ENCODE measurements around the gene LPP. TPM values are rescaled to one million over a fixed set of nuclear protein-coding genes. Genes with fewer than 3 reads are reported as not detected.

LPP gene
- total RNA-seq, 1 donor from 2014 or later, result 23.1 TPM

GRCh38 chr3:188215129-188215528 is 61.2 kb downstream of the LPP start:
- Mint-ChIP-seq H3K36me3 (ENCODE audit: unreplicated experiment) (no peaks in the 10 kb centered on the region), H3K27ac (ENCODE audit: unreplicated experiment) (no peak overlapping the region), H3K4me1 (ENCODE audit: low read depth, unreplicated experiment) (peaks cover 9% of the 10 kb centered on the region), H3K27me3 (ENCODE audit: unreplicated experiment) (peaks cover 5% of the 10 kb centered on the region), H3K4me3 (ENCODE audit: unreplicated experiment) (no peak overlapping the region), H3K9me3 (ENCODE audit: unreplicated experiment) (peaks cover 7% of the 10 kb centered on the region)
- TF ChIP-seq, protein P1, sequence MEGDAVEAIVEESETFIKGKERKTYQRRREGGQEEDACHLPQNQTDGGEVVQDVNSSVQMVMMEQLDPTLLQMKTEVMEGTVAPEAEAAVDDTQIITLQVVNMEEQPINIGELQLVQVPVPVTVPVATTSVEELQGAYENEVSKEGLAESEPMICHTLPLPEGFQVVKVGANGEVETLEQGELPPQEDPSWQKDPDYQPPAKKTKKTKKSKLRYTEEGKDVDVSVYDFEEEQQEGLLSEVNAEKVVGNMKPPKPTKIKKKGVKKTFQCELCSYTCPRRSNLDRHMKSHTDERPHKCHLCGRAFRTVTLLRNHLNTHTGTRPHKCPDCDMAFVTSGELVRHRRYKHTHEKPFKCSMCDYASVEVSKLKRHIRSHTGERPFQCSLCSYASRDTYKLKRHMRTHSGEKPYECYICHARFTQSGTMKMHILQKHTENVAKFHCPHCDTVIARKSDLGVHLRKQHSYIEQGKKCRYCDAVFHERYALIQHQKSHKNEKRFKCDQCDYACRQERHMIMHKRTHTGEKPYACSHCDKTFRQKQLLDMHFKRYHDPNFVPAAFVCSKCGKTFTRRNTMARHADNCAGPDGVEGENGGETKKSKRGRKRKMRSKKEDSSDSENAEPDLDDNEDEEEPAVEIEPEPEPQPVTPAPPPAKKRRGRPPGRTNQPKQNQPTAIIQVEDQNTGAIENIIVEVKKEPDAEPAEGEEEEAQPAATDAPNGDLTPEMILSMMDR (IDR thresholded peaks at IDR 0.05; ENCODE audit: partially characterized antibody, unreplicated experiment), result no peak
- no peak for DNase-seq

- peaks cover 7% of the 10 kb centered on the region for H3K9me3 Mint-ChIP-seq (ENCODE audit: unreplicated experiment)
Measured at GRCh38 chr3:188217011-188217463, 63.1 kb downstream of the LPP start.

GRCh38 chr3:188217726-188218125 is 63.8 kb downstream of the LPP start:
- Mint-ChIP-seq H3K27me3 (ENCODE audit: unreplicated experiment) (peaks cover 5% of the 10 kb centered on the region), H3K9me3 (ENCODE audit: unreplicated experiment) (peaks cover 4% of the 10 kb centered on the region), H3K4me1 (ENCODE audit: low read depth, unreplicated experiment) (peaks cover 7% of the 10 kb centered on the region), H3K27ac (ENCODE audit: unreplicated experiment) (no peak overlapping the region), H3K36me3 (ENCODE audit: unreplicated experiment) (no peaks in the 10 kb centered on the region), H3K4me3 (ENCODE audit: unreplicated experiment) (no peak overlapping the region)
- TF ChIP-seq, protein P1 (IDR thresholded peaks at IDR 0.05; ENCODE audit: partially characterized antibody, unreplicated experiment), result no peak
- no peak for DNase-seq

More at GRCh38 chr3:188217011-188217463, 63.1 kb downstream of the LPP start:
- TF ChIP-seq, protein P1 (IDR thresholded peaks at IDR 0.05; ENCODE audit: partially characterized antibody, unreplicated experiment), result no peak
- Mint-ChIP-seq H3K4me1 (ENCODE audit: low read depth, unreplicated experiment) (peaks cover 9% of the 10 kb centered on the region), H3K36me3 (ENCODE audit: unreplicated experiment) (no peaks in the 10 kb centered on the region), H3K27me3 (ENCODE audit: unreplicated experiment) (peaks cover 5% of the 10 kb centered on the region), H3K27ac (ENCODE audit: unreplicated experiment) (no peak overlapping the region), H3K4me3 (ENCODE audit: unreplicated experiment) (no peak overlapping the region)
- DNase-seq, result no peak

GRCh38 chr3:188218603-188219002 is 64.6 kb downstream of the LPP start:
- Mint-ChIP-seq H3K36me3 (ENCODE audit: unreplicated experiment) (no peaks in the 10 kb centered on the region), H3K4me3 (ENCODE audit: unreplicated experiment) (no peak overlapping the region), H3K27me3 (ENCODE audit: unreplicated experiment) (peaks cover 5% of the 10 kb centered on the region), H3K4me1 (ENCODE audit: low read depth, unreplicated experiment) (peaks cover 3% of the 10 kb centered on the region), H3K27ac (ENCODE audit: unreplicated experiment) (no peak overlapping the region), H3K9me3 (ENCODE audit: unreplicated experiment) (peaks cover 4% of the 10 kb centered on the region)
- TF ChIP-seq, protein P1 (IDR thresholded peaks at IDR 0.05; ENCODE audit: partially characterized antibody, unreplicated experiment), result no peak
- DNase-seq, result no peak

- peaks cover 3% of the 10 kb centered on the region for H3K4me1 Mint-ChIP-seq (ENCODE audit: low read depth, unreplicated experiment)
Measured at GRCh38 chr3:188219147-188219546, 65.2 kb downstream of the LPP start.

More at GRCh38 chr3:188219147-188219546, 65.2 kb downstream of the LPP start:
- TF ChIP-seq, protein P1 (IDR thresholded peaks at IDR 0.05; ENCODE audit: partially characterized antibody, unreplicated experiment), result no peak
- peaks cover 4% of the 10 kb centered on the region for H3K9me3 Mint-ChIP-seq (ENCODE audit: unreplicated experiment)
- H3K36me3 Mint-ChIP-seq (ENCODE audit: unreplicated experiment), result no peaks in the 10 kb centered on the region
- H3K4me3 Mint-ChIP-seq (ENCODE audit: unreplicated experiment), result no peak overlapping the region
- H3K27me3 Mint-ChIP-seq (ENCODE audit: unreplicated experiment), result peaks cover 4% of the 10 kb centered on the region
- DNase-seq, result no peak
- H3K27ac Mint-ChIP-seq (ENCODE audit: unreplicated experiment), result no peak overlapping the region

All from glutamatergic neuron (in vitro differentiated cells).